Left ventricle myocardium inferior (tissue), 1 donor: ENCODE measurements around the gene PLAAT5. TPM values are rescaled to one million over a fixed set of nuclear protein-coding genes. Genes with fewer than 3 reads are reported as not detected.

Source experiments
- DNase-seq: peaks from one replicate; pipeline ENCODE4 v3.0.0-alpha.2; 2020
- H3K27ac ChIP-seq: fragments of 200-600 bp; replicated peaks from 2 replicates; pipeline ENCODE4 v1.8.0; 2021
- H3K27me3 ChIP-seq: fragments of 200-600 bp; 2 replicates; pipeline ENCODE4 v1.8.0; 2021; ENCODE audit warnings: low read depth
- H3K36me3 ChIP-seq: fragments of 200-600 bp; 2 replicates; pipeline ENCODE4 v1.8.0; 2021
- H3K4me1 ChIP-seq: fragments of 200-600 bp; 2 replicates; pipeline ENCODE4 v1.8.0; 2021
- H3K4me3 ChIP-seq: fragments of 200-600 bp; 2 replicates; pipeline ENCODE4 v1.8.0; 2021; ENCODE audit warnings: mild to moderate bottlenecking, moderate library complexity
- H3K9me3 ChIP-seq: fragments of 200-600 bp; replicated peaks from 2 replicates; pipeline ENCODE4 v1.8.0; 2021
- CTCF ChIP-seq: fragments of 200-600 bp; IDR thresholded peaks from 2 replicates; pipeline ENCODE4 v1.8.0; 2021; ENCODE audit warnings: antibody characterized with exemption, mild to moderate bottlenecking, borderline replicate concordance
- intact Hi-C: fragments of 100-400 bp; cut with micrococcal nuclease; formaldehyde crosslinking; loops from one replicate; pipeline ENCODE4 v1.11.0; 2022
- long read RNA-seq: library from polyadenylated mRNA; unstranded; transcript quantifications from one replicate; pipeline ENCODE4 v2.0.0, GENCODE V29; 2021
- total RNA-seq: library from RNA; stranded (reverse); fragmentation: NEBNext Ultra II Directional; extraction: Animal tissue kit (Norgen Biotek cat#: 25700); gene quantifications from one replicate; pipeline ENCODE4 v1.2.1, GENCODE V29; 2021
- donor health status: DM: no; HTN: yes; CAD: no; lungs with severe emphysema.

PLAAT5 gene
- total RNA-seq, result 1.4 TPM
- long read RNA-seq, partial matches to known transcripts, result 0 of 3 reads
- long read RNA-seq, other reads (novel, unspliced or antisense), result 1 of 3 reads

- peak within 1 kb of the TSS; percentile 54 for H3K27ac ChIP-seq
- H3K4me1 ChIP-seq, result peaks cover 21% of the 10 kb centered on the region
- peaks cover 3% of the 10 kb centered on the region for H3K27me3 ChIP-seq
- TF ChIP-seq CTCF, result no peak
- intact Hi-C loops, result no loop called here
- peaks cover 12% of the 10 kb centered on the region for H3K9me3 ChIP-seq
- DNase-seq, result peak; percentile 35
- no peaks in the 10 kb centered on the region for H3K36me3 ChIP-seq
- peak within 1 kb of the TSS; percentile 70 for H3K4me3 ChIP-seq
These were observed at the start of gene PLAAT5 for GRCh38 chr11:63490551-63491239. Gene PLAAT5, minus strand, starts transcription at chr11:63491167. Its CDS starts 133 bp downstream, at chr11:63491034.

GRCh38 chr11:63537293-63538101 lies 46.5 kb upstream of the PLAAT5 start:
- intact Hi-C loops, result no loop called here
- no peaks in the 10 kb centered on the region for H3K27me3 ChIP-seq
- H3K36me3 ChIP-seq, result no peaks in the 10 kb centered on the region
- H3K4me3 ChIP-seq, result peak overlapping the region; percentile 64
- no peaks in the 10 kb centered on the region for H3K9me3 ChIP-seq
- peak overlapping the region; percentile 92 for H3K27ac ChIP-seq
- TF ChIP-seq CTCF, result no peak
- H3K4me1 ChIP-seq, result peaks cover 32% of the 10 kb centered on the region
- peak; percentile 65 for DNase-seq

GRCh38 chr11:63536669-63537292 lies 45.8 kb upstream of the PLAAT5 start, which contains the start of gene PLAAT4:
Gene PLAAT4, plus strand, starts transcription at chr11:63536808. Its CDS starts 61 bp downstream, at chr11:63536869.
- Histone ChIP-seq H3K9me3 (no peaks in the 10 kb centered on the region), H3K4me1 (peaks cover 32% of the 10 kb centered on the region), H3K36me3 (no peaks in the 10 kb centered on the region), H3K27me3 (no peaks in the 10 kb centered on the region), H3K4me3 (peak within 1 kb of the TSS; percentile 64), H3K27ac (peak within 1 kb of the TSS; percentile 92)
- intact Hi-C loops, result no loop called here
- no peak for TF ChIP-seq CTCF
- peak; percentile 20 for DNase-seq

- H3K27ac ChIP-seq, result no peak overlapping the region
- H3K9me3 ChIP-seq, result no peaks in the 10 kb centered on the region
- H3K27me3 ChIP-seq, result no peaks in the 10 kb centered on the region
- H3K4me1 ChIP-seq, result peaks cover 32% of the 10 kb centered on the region
- no peak overlapping the region for H3K4me3 ChIP-seq
- no peak for DNase-seq
- no peak for TF ChIP-seq CTCF
- no peaks in the 10 kb centered on the region for H3K36me3 ChIP-seq
- intact Hi-C loops, result no loop called here
These were observed 44.8 kb upstream of the PLAAT5 start for GRCh38 chr11:63535734-63536133.

GRCh38 chr11:63534895-63535461 lies 44.0 kb upstream of the PLAAT5 start:
- H3K27me3 ChIP-seq, result no peaks in the 10 kb centered on the region
- H3K36me3 ChIP-seq, result no peaks in the 10 kb centered on the region
- no peak overlapping the region for H3K27ac ChIP-seq
- no peak overlapping the region for H3K4me3 ChIP-seq
- H3K4me1 ChIP-seq, result peaks cover 32% of the 10 kb centered on the region
- no peak for DNase-seq
- intact Hi-C loops, result no loop called here
- no peak for TF ChIP-seq CTCF
- no peaks in the 10 kb centered on the region for H3K9me3 ChIP-seq
